SJSA1 (cell line): ENCODE results near the gene FUS. TPM values are rescaled to one million over a fixed set of nuclear protein-coding genes. Genes with fewer than 3 reads are reported as not detected.
"Not testable (repeated sequence)": the region's sequence is repeated elsewhere in the genome, so short reads cannot be mapped to it uniquely, and the experiment has no call there.

ENCODE experiments used
- DNase-seq, 2 experiments: peaks; one replicate each; pipeline ENCODE4 v3.0.0-alpha.2; 2015 to 2020; ENCODE audit warnings: low spot score in 2 of 2, low read depth in 1 of 2
- H3K27ac ChIP-seq: fragments of 250-450 bp; sonication (Bioruptor Pico); 2 replicates; pipeline ENCODE4 v1.5.1; 2020; ENCODE audit warnings: mild to moderate bottlenecking, moderate library complexity
- H3K27me3 ChIP-seq: fragments of 250-450 bp; sonication (Bioruptor Pico); replicated peaks from 2 replicates; pipeline ENCODE4 v1.5.1; 2020; ENCODE audit warnings: mild to moderate bottlenecking, moderate library complexity
- H3K36me3 ChIP-seq: fragments of 250-450 bp; sonication (Bioruptor Pico); 2 replicates; pipeline ENCODE4 v1.5.1; 2020; ENCODE audit warnings: mild to moderate bottlenecking
- H3K4me1 ChIP-seq: fragments of 250-450 bp; sonication (Bioruptor Pico); replicated peaks from 2 replicates; pipeline ENCODE4 v1.6.1; 2021; ENCODE audit warnings: mild to moderate bottlenecking
- H3K4me3 ChIP-seq: fragments of 250-450 bp; sonication (Bioruptor Pico); 2 replicates; pipeline ENCODE4 v1.5.1; 2020; ENCODE audit warnings: mild to moderate bottlenecking
- H3K9me3 ChIP-seq: fragments of 250-450 bp; sonication (Bioruptor Pico); replicated peaks from 2 replicates; pipeline ENCODE4 v1.5.1; 2020; ENCODE audit warnings: mild to moderate bottlenecking
- total RNA-seq: library from RNA; depleted of rRNA; stranded (reverse); fragments of >200 nt; shearing (Covaris generic); gene quantifications from 2 replicates; pipeline ENCODE4 v1.2.3, GENCODE V29; 2014; rRNA removed

Gene FUS
- 32.0 and 37.5 TPM in 2 replicates for total RNA-seq

DNA sequence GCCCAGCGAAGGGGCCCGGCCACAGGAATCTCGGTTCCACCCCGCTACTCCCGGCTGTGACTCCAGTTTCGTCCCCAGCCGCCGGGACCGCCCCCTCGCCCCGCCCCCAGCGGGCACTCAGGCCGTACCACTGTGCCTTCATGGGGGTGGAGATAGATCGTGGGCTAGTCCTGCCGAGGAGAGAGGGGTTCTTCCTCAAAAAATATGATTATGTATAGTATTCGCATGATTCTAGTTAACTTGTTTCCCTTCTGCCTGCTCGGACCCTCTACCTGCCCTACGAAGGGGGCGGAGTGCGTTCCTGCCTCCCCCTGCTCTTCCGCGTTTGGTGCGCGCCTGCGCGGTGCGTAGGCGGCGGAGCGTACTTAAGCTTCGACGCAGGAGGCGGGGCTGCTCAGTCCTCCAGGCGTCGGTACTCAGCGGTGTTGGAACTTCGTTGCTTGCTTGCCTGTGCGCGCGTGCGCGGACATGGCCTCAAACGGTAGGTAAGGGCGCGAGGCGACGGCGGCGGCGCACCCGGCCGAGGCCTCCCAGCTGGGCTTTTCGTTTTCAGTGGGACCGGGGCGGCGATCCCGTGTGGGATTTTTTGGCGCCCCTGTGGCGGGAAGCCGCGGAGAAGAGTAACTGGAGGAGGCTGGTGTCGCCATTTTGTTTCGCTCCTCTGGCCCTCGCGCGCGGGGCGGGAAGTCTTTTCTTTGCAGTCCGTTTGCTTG lies at the start of gene FUS:
Gene FUS (plus strand): TSS at position 393 of the 713 bp plus-strand sequence. CDS start 76 bp downstream, at position 469.
- peak; percentile 89 to 97 for DNase-seq
- Histone ChIP-seq H3K27ac (peak within 1 kb of the TSS; percentile 96), H3K36me3 (peaks cover 50% of the 10 kb centered on the region), H3K9me3 (no peaks in the 10 kb centered on the region), H3K4me1 (peaks cover 22% of the 10 kb centered on the region), H3K27me3 (no peaks in the 10 kb centered on the region), H3K4me3 (peak within 1 kb of the TSS; percentile 87)

DNA sequence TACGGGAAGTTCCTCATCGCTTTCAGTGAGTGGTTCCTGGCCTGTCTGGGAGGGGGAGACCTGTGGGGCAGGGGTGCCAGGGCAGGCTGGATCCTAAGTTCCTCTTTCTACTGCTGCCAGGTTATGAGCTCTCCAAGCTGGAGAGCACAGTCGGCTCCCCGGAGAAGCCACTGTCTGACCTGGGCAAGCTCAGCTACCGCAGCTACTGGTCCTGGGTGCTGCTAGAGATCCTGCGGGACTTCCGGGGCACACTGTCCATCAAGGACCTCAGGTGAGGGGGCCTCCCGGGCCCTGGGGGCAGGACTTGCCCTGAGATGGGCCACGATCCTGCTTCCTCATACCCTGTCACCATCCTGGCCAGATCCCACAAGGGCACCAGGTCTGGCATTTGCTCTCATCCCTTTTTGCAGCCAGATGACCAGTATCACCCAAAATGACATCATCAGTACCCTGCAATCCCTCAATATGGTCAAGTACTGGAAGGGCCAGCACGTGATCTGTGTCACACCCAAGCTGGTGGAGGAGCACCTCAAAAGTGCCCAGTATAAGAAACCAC lies 49.5 kb upstream of the FUS start:
- no peak for DNase-seq
- Histone ChIP-seq H3K36me3 (peaks cover 32% of the 10 kb centered on the region), H3K4me3 (no peak overlapping the region), H3K9me3 (no peaks in the 10 kb centered on the region), H3K27ac (no peak overlapping the region), H3K27me3 (no peaks in the 10 kb centered on the region), H3K4me1 (no peaks in the 10 kb centered on the region)

GRCh38 chr16:31130899-31131298 lies 49.0 kb upstream of the FUS start:
- Histone ChIP-seq H3K27me3 (no peaks in the 10 kb centered on the region), H3K4me1 (no peaks in the 10 kb centered on the region), H3K27ac (no peak overlapping the region), H3K4me3 (no peak overlapping the region), H3K9me3 (no peaks in the 10 kb centered on the region), H3K36me3 (peaks cover 32% of the 10 kb centered on the region)
- DNase-seq, result no peak

- no peaks in the 10 kb centered on the region for H3K9me3 ChIP-seq
- H3K27me3 ChIP-seq, result no peaks in the 10 kb centered on the region
- no peak overlapping the region for H3K27ac ChIP-seq
- H3K4me1 ChIP-seq, result no peaks in the 10 kb centered on the region
- peaks cover 32% of the 10 kb centered on the region for H3K36me3 ChIP-seq
- DNase-seq, result no peak
- no peak overlapping the region for H3K4me3 ChIP-seq
Observed at GRCh38 chr16:31131416-31131815, 48.5 kb upstream of the FUS start.

- Histone ChIP-seq H3K4me1 (no peaks in the 10 kb centered on the region), H3K9me3 (no peaks in the 10 kb centered on the region), H3K27me3 (no peaks in the 10 kb centered on the region), H3K4me3 (no peak overlapping the region), H3K27ac (no peak overlapping the region), H3K36me3 (peaks cover 32% of the 10 kb centered on the region)
- DNase-seq, result no peak
Observed at GRCh38 chr16:31131841-31132271, 48.1 kb upstream of the FUS start.

DNA sequence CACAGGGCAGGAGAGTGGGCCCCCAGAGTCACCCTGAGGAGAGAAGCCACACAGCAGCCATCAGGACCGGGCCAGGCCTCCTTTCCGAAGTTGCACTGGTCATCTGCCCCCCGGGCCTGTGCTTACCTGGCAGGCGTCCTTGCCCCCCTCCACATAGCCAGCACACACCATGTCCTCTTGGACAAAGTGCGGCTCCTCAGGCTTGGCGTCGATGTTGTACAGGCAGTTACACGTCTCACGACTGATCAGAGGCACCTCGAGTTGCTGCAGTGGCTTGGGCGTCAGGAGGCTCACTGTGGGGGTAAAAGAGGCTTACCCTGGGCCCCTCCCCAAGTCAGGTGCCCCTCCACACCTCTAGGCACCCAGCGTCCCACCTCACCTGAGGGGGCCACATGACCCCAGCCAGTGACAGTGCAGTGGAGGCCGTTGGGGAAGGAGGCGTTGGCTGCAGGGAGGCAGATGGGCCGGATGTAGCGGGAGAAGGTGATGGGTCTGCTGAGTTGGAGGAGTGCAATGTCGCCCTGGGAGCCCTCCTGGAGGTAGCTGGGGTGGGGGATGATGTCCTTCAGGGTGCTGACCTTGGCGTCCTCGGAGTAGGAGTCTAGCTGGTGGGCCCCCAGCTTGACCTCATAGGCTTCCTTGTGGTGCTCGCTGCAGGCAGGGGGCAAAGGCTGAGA lies 47.5 kb upstream of the FUS start:
- Histone ChIP-seq H3K36me3 (peaks cover 26% of the 10 kb centered on the region), H3K4me3 (no peak overlapping the region), H3K4me1 (no peaks in the 10 kb centered on the region), H3K9me3 (no peaks in the 10 kb centered on the region), H3K27ac (no peak overlapping the region), H3K27me3 (no peaks in the 10 kb centered on the region)
- DNase-seq, result no peak

GRCh38 chr16:31133046-31133501 lies 46.9 kb upstream of the FUS start:
- Histone ChIP-seq H3K4me3 (no peak overlapping the region), H3K27ac (no peak overlapping the region), H3K9me3 (no peaks in the 10 kb centered on the region), H3K36me3 (peaks cover 20% of the 10 kb centered on the region), H3K4me1 (no peaks in the 10 kb centered on the region), H3K27me3 (no peaks in the 10 kb centered on the region)
- DNase-seq, result no peak

DNA sequence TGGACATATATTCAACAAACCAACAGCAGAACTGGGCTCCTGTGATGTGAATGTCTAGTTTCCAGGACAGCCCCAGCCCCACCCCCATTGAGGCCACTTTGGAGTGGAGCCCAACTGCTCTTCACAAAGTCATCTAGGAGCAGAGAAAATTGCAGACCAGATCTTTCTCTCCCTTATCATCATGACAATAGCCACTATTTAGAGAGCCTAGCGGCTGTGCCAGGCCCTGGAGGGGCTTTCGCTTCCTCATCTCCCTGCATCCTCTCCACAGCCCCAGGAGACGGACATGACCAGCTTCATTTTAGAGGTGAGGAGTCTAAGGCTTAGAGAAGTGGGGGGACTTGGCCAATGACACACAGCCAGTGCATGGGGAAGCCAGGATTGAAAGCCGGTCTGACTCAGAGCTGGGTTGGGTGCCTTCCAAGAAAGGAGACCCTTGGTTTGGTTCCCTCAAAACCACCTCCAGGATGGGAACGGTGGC lies 45.8 kb upstream of the FUS start:
- H3K4me3 ChIP-seq, result no peak overlapping the region
- no peaks in the 10 kb centered on the region for H3K27me3 ChIP-seq
- no peak overlapping the region for H3K27ac ChIP-seq
- H3K9me3 ChIP-seq, result no peaks in the 10 kb centered on the region
- H3K36me3 ChIP-seq, result peaks cover 15% of the 10 kb centered on the region
- DNase-seq, result no peak
- peaks cover 10% of the 10 kb centered on the region for H3K4me1 ChIP-seq

DNA sequence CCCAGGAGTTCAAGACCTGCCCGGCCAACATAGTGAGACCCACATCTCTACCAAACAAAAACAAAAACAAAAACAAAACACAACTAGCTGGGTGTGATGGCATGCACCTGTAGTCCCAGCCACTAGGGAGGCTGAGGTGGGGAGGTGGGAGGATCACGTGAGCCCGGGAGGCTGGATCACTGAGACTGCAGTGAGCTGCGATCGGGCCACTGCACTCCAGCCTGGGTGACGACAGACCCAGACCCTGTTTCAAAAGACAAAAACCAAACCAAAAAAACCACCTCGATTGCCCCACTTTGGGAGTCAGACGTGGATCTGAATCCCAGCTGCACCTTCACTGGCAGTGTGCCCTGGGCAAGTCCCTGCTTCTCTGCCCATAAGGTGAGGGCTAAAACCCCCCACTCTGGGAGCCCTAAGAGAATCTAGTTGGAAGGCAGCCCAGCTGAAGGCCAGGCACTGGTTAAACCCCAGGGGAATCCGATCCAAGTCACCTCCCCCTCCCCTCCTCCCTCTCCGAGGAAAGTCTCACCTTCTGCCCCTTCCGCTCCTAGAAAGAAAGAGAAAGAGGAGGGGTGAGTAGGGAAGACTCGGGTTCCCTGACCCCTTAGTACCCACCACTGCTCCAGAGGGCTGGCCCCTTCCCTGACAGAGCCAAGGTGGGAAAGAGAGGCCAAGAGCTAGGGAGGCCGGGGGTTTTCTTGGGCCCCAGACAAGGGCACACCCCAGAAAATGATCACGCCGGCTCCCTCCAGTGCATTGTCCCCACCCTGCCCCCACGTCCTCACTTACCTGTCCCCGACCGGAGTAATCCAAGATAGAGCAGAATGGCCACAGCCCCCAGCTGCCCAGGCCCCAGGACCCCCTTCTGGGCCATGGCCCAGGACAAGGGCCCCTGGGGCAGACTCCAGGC lies 45.1 kb upstream of the FUS start:
- Histone ChIP-seq H3K4me1 (peaks cover 12% of the 10 kb centered on the region), H3K27me3 (no peaks in the 10 kb centered on the region), H3K36me3 (peaks cover 15% of the 10 kb centered on the region), H3K4me3 (no peak overlapping the region), H3K9me3 (no peaks in the 10 kb centered on the region), H3K27ac (no peak overlapping the region)
- DNase-seq, result no peak

DNA sequence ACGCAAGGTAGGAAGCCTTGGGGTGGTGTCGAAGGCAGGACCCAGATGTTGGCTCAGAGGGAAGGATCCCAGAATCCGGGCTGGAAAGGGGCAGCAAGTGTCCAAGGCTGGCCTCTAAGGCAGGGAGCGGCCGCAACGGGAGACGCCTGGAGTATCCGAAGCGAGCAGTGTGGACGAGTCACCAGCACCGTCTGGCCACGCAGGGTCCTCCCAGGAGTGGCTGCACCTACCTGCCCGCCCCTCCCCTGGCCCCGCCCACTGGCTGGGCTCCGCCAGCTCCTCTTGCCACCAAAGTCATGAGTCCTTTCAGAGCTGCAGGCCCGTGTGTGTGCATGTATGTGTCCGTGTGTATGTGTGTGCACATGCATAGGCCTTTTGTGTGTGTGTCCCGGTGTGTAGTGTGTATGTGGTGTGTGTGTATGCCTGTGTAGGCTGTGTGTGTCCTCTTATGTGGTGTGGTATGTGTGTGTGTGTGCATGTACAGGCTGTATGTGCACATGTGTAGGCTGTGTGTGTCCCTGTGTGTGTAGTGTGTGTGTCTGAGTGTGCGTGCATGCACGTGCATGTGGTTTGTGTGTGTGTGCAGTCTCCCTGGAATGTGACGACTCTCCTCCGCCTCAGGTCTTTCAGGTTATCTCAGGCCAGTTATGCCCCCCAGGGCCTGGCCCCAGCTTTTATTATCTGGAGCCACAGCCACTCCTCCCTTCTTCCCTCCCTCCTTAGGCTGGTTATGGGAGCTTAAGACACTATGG lies 44.2 kb upstream of the FUS start, which contains the start of gene PRSS8:
Gene PRSS8 (minus strand): TSS at position 193 of the 752 bp plus-strand sequence. CDS start 229 bp downstream, outside the sequence.
- H3K27me3 ChIP-seq, result no peaks in the 10 kb centered on the region
- no peak within 1 kb of the TSS for H3K4me3 ChIP-seq
- no peaks in the 10 kb centered on the region for H3K9me3 ChIP-seq
- H3K36me3 ChIP-seq, result peaks cover 10% of the 10 kb centered on the region; the same call in 1 of the 2 replicates
- DNase-seq, result no peak
- H3K27ac ChIP-seq, result no peak within 1 kb of the TSS
- H3K4me1 ChIP-seq, result peaks cover 12% of the 10 kb centered on the region

- Histone ChIP-seq H3K27me3 (no peaks in the 10 kb centered on the region), H3K4me1 (peaks cover 12% of the 10 kb centered on the region), H3K4me3 (no peak overlapping the region), H3K27ac (no peak overlapping the region), H3K9me3 (no peaks in the 10 kb centered on the region), H3K36me3 (peaks cover 7% of the 10 kb centered on the region; the same call in 1 of the 2 replicates)
- DNase-seq, result no peak
Observed at GRCh38 chr16:31136287-31136662, 43.7 kb upstream of the FUS start.

DNA sequence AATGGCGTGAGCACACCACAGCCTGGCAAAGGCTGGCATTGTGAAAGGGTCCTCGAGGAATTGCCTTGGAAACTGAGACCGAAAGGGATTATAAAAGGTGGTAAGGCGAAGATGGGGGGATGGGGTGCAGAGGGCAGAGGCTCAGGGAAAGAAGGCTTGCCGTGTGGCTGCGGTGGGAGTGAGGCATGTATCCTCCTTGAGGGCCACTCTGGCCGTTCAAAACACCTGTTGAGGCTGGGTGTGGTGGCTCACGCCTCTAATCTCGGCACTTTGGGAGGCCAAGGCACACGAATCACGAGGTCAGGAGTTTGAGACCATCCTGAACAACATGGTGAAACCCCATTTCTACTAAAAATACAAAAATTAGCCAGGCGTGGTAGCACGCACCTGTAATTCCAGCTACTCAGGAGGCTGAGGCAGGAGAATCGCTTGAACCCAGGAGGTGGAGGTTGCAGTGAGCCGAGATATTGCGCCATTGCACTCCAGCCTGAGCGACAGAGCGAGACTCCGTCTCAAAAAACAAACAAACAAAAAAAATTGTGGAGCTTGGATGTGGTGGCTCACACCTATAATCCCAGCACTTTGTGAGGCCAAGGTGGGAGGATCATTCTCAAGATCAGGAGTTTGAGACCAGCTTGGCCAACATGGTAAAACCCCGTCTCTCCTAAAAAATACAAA lies 43.0 kb upstream of the FUS start:
- not testable (repeated sequence) for H3K4me3 ChIP-seq, H3K9me3 ChIP-seq, H3K27me3 ChIP-seq, H3K36me3 ChIP-seq, DNase-seq, H3K27ac ChIP-seq
- peaks cover 18% of the 10 kb centered on the region for H3K4me1 ChIP-seq
